Osteoblast (primary cell): Measurements from ENCODE around the gene TMBIM6. TPM values are rescaled to one million over a fixed set of nuclear protein-coding genes. Genes with fewer than 3 reads are reported as not detected.
A peak's percentile ranks its signal among the peaks of the same experiment; 100 is the strongest.

Experiments used
- DNase-seq: peaks from one replicate; pipeline ENCODE4 v3.0.0; 2011; ENCODE audit warnings: low spot score, mixed read lengths; ENCODE audit not compliant: insufficient read length; ENCODE audit errors: missing footprints
- H2AFZ ChIP-seq: 2 replicates; pipeline ENCODE4 v1.6.0; 2011; ENCODE audit warnings: mild to moderate bottlenecking, low read length
- H3K27ac ChIP-seq: 2 replicates; pipeline ENCODE4 v1.5.1; 2011; ENCODE audit warnings: mild to moderate bottlenecking, low read depth, low read length, moderate library complexity
- H3K27me3 ChIP-seq: 2 replicates; pipeline ENCODE4 v1.6.0; 2012; ENCODE audit warnings: mild to moderate bottlenecking, control low read depth, inconsistent platforms, low read length, moderate library complexity; ENCODE audit not compliant: insufficient read depth
- H3K36me3 ChIP-seq: 2 replicates; pipeline ENCODE4 v1.5.1; 2011; ENCODE audit warnings: mild to moderate bottlenecking, low read length, control low read depth, moderate library complexity; ENCODE audit not compliant: insufficient read depth
- H3K4me1 ChIP-seq: 2 replicates; pipeline ENCODE4 v1.5.1; 2011; ENCODE audit warnings: mild to moderate bottlenecking, low read length, control low read depth, moderate library complexity; ENCODE audit not compliant: insufficient read depth
- H3K4me2 ChIP-seq: 2 replicates; pipeline ENCODE4 v1.6.0; 2011; ENCODE audit warnings: mild to moderate bottlenecking, low read length; ENCODE audit not compliant: insufficient read depth
- H3K4me3 ChIP-seq: fragments of 200-600 bp; sonication (generic); 3 replicates; pipeline ENCODE4 v1.5.1; 2012; ENCODE audit warnings: mild to moderate bottlenecking, low read length, inconsistent platforms; ENCODE audit not compliant: insufficient read depth
- H3K79me2 ChIP-seq: 2 replicates; pipeline ENCODE4 v1.6.0; 2012; ENCODE audit warnings: mild to moderate bottlenecking, low read length, control low read depth, inconsistent platforms; ENCODE audit not compliant: insufficient read depth
- H3K9me3 ChIP-seq: 2 replicates; pipeline ENCODE4 v1.5.1; 2011; ENCODE audit warnings: low read depth, low read length, control low read depth
- H4K20me1 ChIP-seq: 2 replicates; pipeline ENCODE4 v1.6.0; 2012; ENCODE audit warnings: mild to moderate bottlenecking, low read length, control low read depth; ENCODE audit not compliant: insufficient read depth
- CTCF ChIP-seq: IDR thresholded peaks from 2 replicates; pipeline ENCODE4 v1.5.1; 2011; ENCODE audit warnings: mild to moderate bottlenecking, low read depth, low read length, moderate library complexity; ENCODE audit errors: extremely low read depth
- small RNA-seq: library from RNA; depleted of rRNA; stranded (forward); fragments of <200 nt; gene quantifications from one replicate; pipeline ENCODE3, GENCODE V24; 2012
- total RNA-seq: library from RNA; depleted of rRNA; stranded (reverse); fragments of >200 nt; gene quantifications from 2 replicates; pipeline ENCODE4 v1.2.3, GENCODE V29; 2012

The TMBIM6 gene
- total RNA-seq, 1 donor, result 398 TPM

- Histone ChIP-seq H3K27ac (no peak overlapping the region), H3K4me1 (peaks cover 11% of the 10 kb centered on the region), H3K4me3 (no peak overlapping the region), H2AFZ (no peak overlapping the region), H3K9me3 (no peaks in the 10 kb centered on the region), H3K27me3 (no peaks in the 10 kb centered on the region), H4K20me1 (peaks cover 65% of the 10 kb centered on the region), H3K79me2 (peaks cover 47% of the 10 kb centered on the region), H3K36me3 (no peaks in the 10 kb centered on the region), H3K4me2 (no peak overlapping the region)
- no peak for TF ChIP-seq CTCF
- DNase-seq, result peak; percentile 23
These were observed 71.8 kb downstream of the TMBIM6 start for GRCh38 chr12:49813131-49813530.

Small RNAs within 50 kb of the gene (small RNA-seq; reads per million reads assigned to genes)
- gene AC020612.2 (not detected), gene LSM6P2 (not detected)

Other genes with a start within 250 kb of the TMBIM6 start
- gene KCNH3, start 202.5 kb upstream of the TMBIM6 start, total RNA-seq, result not detected in 2 replicates
- gene MCRS1, start 173.4 kb upstream of the TMBIM6 start, total RNA-seq, result 51.0 and 56.5 TPM in 2 replicates
- 0.59 and 0.72 TPM in 2 replicates for gene FAM186B, start 135.9 kb upstream of the TMBIM6 start, total RNA-seq
- gene PRPF40B, start 118.0 kb upstream of the TMBIM6 start, total RNA-seq, result 11.6 and 12.4 TPM in 2 replicates
- gene FMNL3, start 34.2 kb upstream of the TMBIM6 start, total RNA-seq, result 24.6 and 31.8 TPM in 2 replicates
- 34.8 and 40.5 TPM in 2 replicates for gene NCKAP5L, start 86.9 kb downstream of the TMBIM6 start, total RNA-seq
- gene BCDIN3D, start 101.5 kb downstream of the TMBIM6 start, total RNA-seq, result 4.7 and 5.4 TPM in 2 replicates
- 0.88 and 1.4 TPM in 2 replicates for gene FAIM2, start 162.3 kb downstream of the TMBIM6 start, total RNA-seq
- not detected in 2 replicates for gene AQP2, start 209.2 kb downstream of the TMBIM6 start, total RNA-seq
- gene AQP5, start 220.3 kb downstream of the TMBIM6 start, total RNA-seq, result not detected in 2 replicates
- gene AQP6, start 231.4 kb downstream of the TMBIM6 start, total RNA-seq, result not detected in 2 replicates